OCI-LY1 (cell line): ENCODE measurements around the gene AFTPH.

ENCODE experiments used
- H2AFZ ChIP-seq: fragments of 200-600 bp; sonication (generic), shearing (Covaris generic); 2 replicates; pipeline ENCODE4 v1.6.0; 2014; ENCODE audit warnings: antibody characterized with exemption, mild to moderate bottlenecking, low read length
- H3F3A ChIP-seq: fragments of 200-600 bp; sonication (generic), shearing (Covaris generic); 2 replicates; pipeline ENCODE4 v1.6.0; 2014; ENCODE audit warnings: mild to moderate bottlenecking, antibody characterized with exemption, low read length, moderate library complexity; ENCODE audit not compliant: insufficient read depth
- H3K27ac ChIP-seq: fragments of 200-600 bp; sonication (generic); 2 replicates; pipeline ENCODE4 v1.5.1; 2014; ENCODE audit warnings: low read length, mixed run types, mild to moderate bottlenecking, low read depth; ENCODE audit not compliant: poor library complexity, severe bottlenecking
- H3K27me3 ChIP-seq: fragments of 200-600 bp; sonication (generic); 2 replicates; pipeline ENCODE4 v1.6.0; 2014; ENCODE audit warnings: antibody characterized with exemption, mild to moderate bottlenecking, low read length, moderate library complexity; ENCODE audit not compliant: insufficient read depth
- H3K36me3 ChIP-seq: fragments of 200-600 bp; sonication (generic); 2 replicates; pipeline ENCODE4 v1.6.1; 2014; ENCODE audit warnings: mild to moderate bottlenecking, antibody characterized with exemption, low read length, moderate library complexity, mixed read lengths; ENCODE audit not compliant: insufficient read depth
- H3K4me1 ChIP-seq: fragments of 200-600 bp; sonication (generic); 2 replicates; pipeline ENCODE4 v1.5.1; 2014; ENCODE audit warnings: mild to moderate bottlenecking, low read length, moderate library complexity; ENCODE audit not compliant: insufficient read depth, severe bottlenecking
- H3K4me2 ChIP-seq: fragments of 200-600 bp; sonication (generic), shearing (Covaris generic); 2 replicates; pipeline ENCODE4 v1.6.1; 2014; ENCODE audit warnings: low read length
- H3K4me3 ChIP-seq: fragments of 200-600 bp; sonication (generic); 2 replicates; pipeline ENCODE4 v1.5.1; 2014; ENCODE audit warnings: low read length, low read depth, mild to moderate bottlenecking, mixed read lengths; ENCODE audit not compliant: poor library complexity, severe bottlenecking
- H3K79me2 ChIP-seq: fragments of 200-600 bp; shearing (Covaris generic); 2 replicates; pipeline ENCODE4 v1.6.1; 2016; ENCODE audit warnings: mixed run types, low read length, mixed read lengths; ENCODE audit not compliant: insufficient read depth
- H3K9ac ChIP-seq: fragments of 200-600 bp; sonication (generic), shearing (Covaris generic); 2 replicates; pipeline ENCODE4 v1.6.1; 2014; ENCODE audit warnings: mild to moderate bottlenecking, low read length, mixed read lengths
- H3K9me2 ChIP-seq: fragments of 200-600 bp; sonication (generic), shearing (Covaris generic); 2 replicates; pipeline ENCODE4 v1.6.1; 2014; ENCODE audit warnings: low read depth, mild to moderate bottlenecking, low read length, mixed read lengths
- H3K9me3 ChIP-seq: fragments of 200-600 bp; shearing (Covaris generic); 2 replicates; pipeline ENCODE4 v1.6.1; 2014; ENCODE audit warnings: low read length, mixed read lengths
- H4K20me1 ChIP-seq: fragments of 200-600 bp; sonication (generic), shearing (Covaris generic); 2 replicates; pipeline ENCODE4 v1.6.0; 2016; ENCODE audit warnings: mild to moderate bottlenecking, low read length; ENCODE audit not compliant: insufficient read depth
- EZH2 ChIP-seq: fragments of 200-600 bp; sonication (generic), shearing (Covaris generic); IDR thresholded peaks from 2 replicates; pipeline ENCODE4 v1.8.0; 2017; ENCODE audit warnings: borderline replicate concordance, mixed run types, mild to moderate bottlenecking, antibody characterized with exemption, low read length, moderate library complexity, mixed read lengths
- TF ChIP-seq, protein P1 (sequence below): fragments of 200-600 bp; sonication (generic), shearing (Covaris generic); IDR thresholded peaks from 2 replicates; pipeline ENCODE4 v1.5.1; 2017; ENCODE audit warnings: mild to moderate bottlenecking, antibody characterized with exemption, low read length, moderate library complexity, mixed read lengths

AFTPH gene

DNA sequence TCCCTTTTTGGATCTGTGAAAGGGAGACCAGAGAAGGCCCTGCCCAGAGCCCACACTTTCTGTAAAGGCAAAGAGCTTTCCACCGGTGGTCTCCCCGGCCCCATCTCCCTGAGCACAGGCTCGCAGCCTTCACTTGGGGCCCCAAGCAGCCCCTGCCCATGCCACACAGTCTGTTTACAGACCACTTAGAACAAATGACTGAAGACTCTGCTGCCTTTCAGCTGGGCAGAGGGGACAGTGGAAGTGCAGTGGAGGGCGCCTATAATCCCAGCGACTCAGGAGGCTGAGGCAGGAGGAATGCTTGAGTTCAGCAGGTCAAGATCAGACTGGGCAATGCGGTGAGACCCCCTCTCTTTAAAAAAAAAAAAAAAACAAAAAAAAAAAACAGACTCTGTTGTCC, 100.7 kb downstream of the AFTPH start:
- peaks cover 3% of the 10 kb centered on the region; the same call in 1 of the 2 replicates for H3F3A ChIP-seq
- no peak overlapping the region for H2AFZ ChIP-seq
- H3K4me1 ChIP-seq, result peaks cover 15% of the 10 kb centered on the region
- H3K9me2 ChIP-seq, result no peaks in the 10 kb centered on the region
- H4K20me1 ChIP-seq, result no peaks in the 10 kb centered on the region
- H3K4me2 ChIP-seq, result no peak overlapping the region
- no peaks in the 10 kb centered on the region for H3K9me3 ChIP-seq
- TF ChIP-seq EZH2, result no peak
- no peak overlapping the region for H3K4me3 ChIP-seq
- H3K27me3 ChIP-seq, result no peaks in the 10 kb centered on the region
- no peak overlapping the region for H3K27ac ChIP-seq
- no peaks in the 10 kb centered on the region for H3K79me2 ChIP-seq
- no peaks in the 10 kb centered on the region for H3K36me3 ChIP-seq
- H3K9ac ChIP-seq, result no peak overlapping the region

DNA sequence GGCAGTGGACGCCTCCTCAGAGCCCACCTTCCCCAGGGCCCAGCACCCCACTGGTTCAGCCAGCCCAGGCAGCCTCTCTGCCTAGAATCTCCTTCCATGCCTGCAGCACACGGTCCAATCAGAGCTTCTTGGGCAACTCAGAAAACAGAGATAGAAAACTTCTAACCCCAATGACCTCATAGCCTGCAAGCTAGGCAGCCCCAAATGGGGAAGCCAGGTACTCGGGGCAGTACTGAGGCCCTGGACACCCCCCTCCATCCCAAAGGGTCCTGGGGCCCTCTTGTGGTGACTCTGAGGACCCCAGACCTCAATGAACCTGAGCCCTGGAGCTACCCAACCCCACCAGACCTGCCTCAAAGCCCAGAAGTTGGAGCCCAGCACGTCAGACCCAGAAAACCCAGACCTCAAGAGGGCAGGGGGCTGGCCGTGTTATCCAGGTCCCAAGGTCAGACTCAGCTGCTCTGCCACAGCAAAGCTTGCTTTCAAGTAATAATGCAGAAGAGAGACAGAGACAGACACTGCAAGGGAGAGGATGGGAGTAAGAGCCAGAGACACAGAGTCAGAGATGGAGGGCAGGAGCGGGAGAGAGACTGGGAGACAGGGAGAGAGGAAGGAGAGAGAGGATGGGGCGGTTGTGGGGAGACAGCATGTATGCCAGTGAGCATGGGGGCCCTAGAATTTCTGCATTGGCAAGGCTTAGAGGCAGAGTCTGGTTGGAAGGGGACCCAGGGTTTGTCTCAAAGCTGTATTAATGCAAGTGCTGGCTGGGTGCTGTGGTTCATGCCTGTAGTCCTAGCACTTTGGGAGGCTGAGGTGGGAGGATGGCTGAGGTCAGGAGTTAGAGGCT, 101.4 kb downstream of the AFTPH start:
- no peak overlapping the region for H3K9ac ChIP-seq
- no peaks in the 10 kb centered on the region for H3K27me3 ChIP-seq
- peaks cover 3% of the 10 kb centered on the region; the same call in 1 of the 2 replicates for H3F3A ChIP-seq
- H3K9me2 ChIP-seq, result no peaks in the 10 kb centered on the region
- H3K36me3 ChIP-seq, result peaks cover 2% of the 10 kb centered on the region
- H3K4me2 ChIP-seq, result no peak overlapping the region
- H3K27ac ChIP-seq, result no peak overlapping the region
- no peaks in the 10 kb centered on the region for H4K20me1 ChIP-seq
- H3K4me3 ChIP-seq, result no peak overlapping the region
- H3K4me1 ChIP-seq, result peaks cover 15% of the 10 kb centered on the region
- H3K79me2 ChIP-seq, result no peaks in the 10 kb centered on the region
- H2AFZ ChIP-seq, result no peak overlapping the region
- TF ChIP-seq, protein P1, sequence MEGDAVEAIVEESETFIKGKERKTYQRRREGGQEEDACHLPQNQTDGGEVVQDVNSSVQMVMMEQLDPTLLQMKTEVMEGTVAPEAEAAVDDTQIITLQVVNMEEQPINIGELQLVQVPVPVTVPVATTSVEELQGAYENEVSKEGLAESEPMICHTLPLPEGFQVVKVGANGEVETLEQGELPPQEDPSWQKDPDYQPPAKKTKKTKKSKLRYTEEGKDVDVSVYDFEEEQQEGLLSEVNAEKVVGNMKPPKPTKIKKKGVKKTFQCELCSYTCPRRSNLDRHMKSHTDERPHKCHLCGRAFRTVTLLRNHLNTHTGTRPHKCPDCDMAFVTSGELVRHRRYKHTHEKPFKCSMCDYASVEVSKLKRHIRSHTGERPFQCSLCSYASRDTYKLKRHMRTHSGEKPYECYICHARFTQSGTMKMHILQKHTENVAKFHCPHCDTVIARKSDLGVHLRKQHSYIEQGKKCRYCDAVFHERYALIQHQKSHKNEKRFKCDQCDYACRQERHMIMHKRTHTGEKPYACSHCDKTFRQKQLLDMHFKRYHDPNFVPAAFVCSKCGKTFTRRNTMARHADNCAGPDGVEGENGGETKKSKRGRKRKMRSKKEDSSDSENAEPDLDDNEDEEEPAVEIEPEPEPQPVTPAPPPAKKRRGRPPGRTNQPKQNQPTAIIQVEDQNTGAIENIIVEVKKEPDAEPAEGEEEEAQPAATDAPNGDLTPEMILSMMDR, result peak; percentile 26; the same call in 1 of the 2 replicates
- no peak for TF ChIP-seq EZH2
- H3K9me3 ChIP-seq, result no peaks in the 10 kb centered on the region

DNA sequence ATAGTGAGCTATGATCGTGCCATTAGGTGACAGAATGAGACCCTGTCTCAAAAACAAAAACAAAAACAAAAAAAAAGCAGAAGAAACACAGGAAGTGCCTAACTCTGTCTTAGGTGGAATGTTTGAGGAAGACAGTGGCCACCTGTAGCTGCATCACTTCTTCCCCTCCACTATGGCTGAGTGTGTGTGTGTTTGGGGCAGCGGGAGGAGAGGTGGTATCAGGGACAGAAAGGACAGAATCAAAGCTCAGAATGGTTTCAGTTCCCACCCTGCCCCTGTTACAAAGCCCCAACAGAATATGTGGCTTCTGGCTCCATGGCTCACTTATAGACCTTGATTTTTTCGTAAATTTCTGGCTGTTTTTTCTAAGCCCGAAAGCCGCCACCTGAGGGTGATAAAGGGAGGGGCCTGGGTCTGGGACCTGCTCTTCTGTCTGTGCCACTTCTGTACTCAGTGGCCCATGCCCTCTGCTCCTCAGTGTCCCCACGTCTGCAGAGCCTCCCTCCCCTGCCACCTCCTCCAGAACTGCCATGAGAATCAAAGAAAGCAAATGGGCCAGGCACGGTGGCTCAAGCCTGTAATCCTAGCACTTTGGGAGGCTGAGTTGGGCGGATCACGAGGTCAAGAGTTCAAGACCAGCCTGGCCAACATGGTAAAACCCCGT, 102.2 kb downstream of the AFTPH start:
- Histone ChIP-seq H3K36me3 (peaks cover 10% of the 10 kb centered on the region), H3K9me3 (no peaks in the 10 kb centered on the region), H4K20me1 (no peaks in the 10 kb centered on the region), H3K4me3 (no peak overlapping the region), H3K9me2 (no peaks in the 10 kb centered on the region), H3K27ac (no peak overlapping the region), H3K79me2 (no peaks in the 10 kb centered on the region), H3K4me1 (peaks cover 15% of the 10 kb centered on the region), H3F3A (peaks cover 3% of the 10 kb centered on the region; the same call in 1 of the 2 replicates), H3K4me2 (no peak overlapping the region), H3K9ac (no peak overlapping the region), H2AFZ (no peak overlapping the region), H3K27me3 (no peaks in the 10 kb centered on the region)
- TF ChIP-seq, protein P1, result no peak
- TF ChIP-seq EZH2, result no peak
